ENCODE data around the gene CFAP57.

The CFAP57 gene

GRCh38 chr1:43232482-43232881 lies 60.4 kb downstream of the CFAP57 start:
- no peak for DNase-seq (ENCODE audit: extremely low read depth, low read depth)
- H3K4me3 ChIP-seq (replicated peaks; ENCODE audit: low read depth, low read length) = no peak overlapping the region
- TF ChIP-seq CTCF (IDR thresholded peaks at IDR 0.05; ENCODE audit: low read depth, low read length, missing control alignments) = no peak

- H3K4me3 ChIP-seq (replicated peaks; ENCODE audit: low read depth, low read length) = no peak overlapping the region
- TF ChIP-seq CTCF (IDR thresholded peaks at IDR 0.05; ENCODE audit: low read depth, low read length, missing control alignments) = no peak
- DNase-seq (ENCODE audit: extremely low read depth, low read depth) = no peak
These were observed 61.5 kb downstream of the CFAP57 start for GRCh38 chr1:43233631-43234030.

- no peak for DNase-seq (ENCODE audit: extremely low read depth, low read depth)
- TF ChIP-seq CTCF (IDR thresholded peaks at IDR 0.05; ENCODE audit: low read depth, low read length, missing control alignments) = no peak
- no peak overlapping the region for H3K4me3 ChIP-seq (replicated peaks; ENCODE audit: low read depth, low read length)
These were observed 62.1 kb downstream of the CFAP57 start for GRCh38 chr1:43234267-43234666.

- no peak overlapping the region for H3K4me3 ChIP-seq (replicated peaks; ENCODE audit: low read depth, low read length)
- DNase-seq (ENCODE audit: extremely low read depth, low read depth) = no peak
- TF ChIP-seq CTCF (IDR thresholded peaks at IDR 0.05; ENCODE audit: low read depth, low read length, missing control alignments) = no peak
These were observed 62.9 kb downstream of the CFAP57 start for GRCh38 chr1:43235040-43235439.

GRCh38 chr1:43235451-43236121 lies 63.5 kb downstream of the CFAP57 start:
- DNase-seq (ENCODE audit: extremely low read depth, low read depth) = no peak
- no peak for TF ChIP-seq CTCF (IDR thresholded peaks at IDR 0.05; ENCODE audit: low read depth, low read length, missing control alignments)
- H3K4me3 ChIP-seq (replicated peaks; ENCODE audit: low read depth, low read length) = no peak overlapping the region

- no peak for DNase-seq (ENCODE audit: extremely low read depth, low read depth)
These were observed 65.0 kb downstream of the CFAP57 start for GRCh38 chr1:43237121-43237520.

More at GRCh38 chr1:43237121-43237520, 65.0 kb downstream of the CFAP57 start:
- H3K4me3 ChIP-seq (replicated peaks; ENCODE audit: low read depth, low read length) = no peak overlapping the region
- TF ChIP-seq CTCF (IDR thresholded peaks at IDR 0.05; ENCODE audit: low read depth, low read length, missing control alignments) = no peak
